Measurements from ENCODE around the gene LAMP1. TPM values are rescaled to one million over a fixed set of nuclear protein-coding genes. Genes with fewer than 3 reads are reported as not detected.

The LAMP1 gene
- total RNA-seq, 2 experiments from 2014 or later = 37.0 to 42.6 TPM

DNA sequence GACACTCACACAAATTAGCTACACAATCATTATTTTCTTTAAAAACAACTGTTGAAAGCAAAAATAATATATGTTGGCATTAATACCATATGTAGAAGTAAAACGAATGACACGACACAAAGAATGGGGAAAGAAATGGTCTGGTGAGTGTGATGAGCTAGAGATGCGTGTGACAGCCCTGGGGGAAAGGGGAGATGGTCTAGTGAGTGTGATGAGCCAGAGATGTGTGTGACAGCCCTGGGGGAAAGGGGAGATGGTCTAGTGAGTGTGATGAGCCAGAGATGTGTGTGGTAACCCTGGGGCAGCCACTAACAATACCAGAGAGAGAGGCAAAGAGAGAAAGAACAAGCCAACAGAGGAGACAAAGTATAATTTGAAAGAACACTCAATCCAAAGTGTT, 22.3 kb upstream of the LAMP1 start:
- Mint-ChIP-seq H3K36me3 (ENCODE audit: low read depth) (no peaks in the 10 kb centered on the region), H3K9me3 (no peaks in the 10 kb centered on the region), H3K4me1 (ENCODE audit: low read depth) (peaks cover 3% of the 10 kb centered on the region), H3K27me3 (peaks cover 1% of the 10 kb centered on the region), H3K27ac (no peak overlapping the region), H3K4me3 (no peak overlapping the region)
- TF ChIP-seq, protein P1, sequence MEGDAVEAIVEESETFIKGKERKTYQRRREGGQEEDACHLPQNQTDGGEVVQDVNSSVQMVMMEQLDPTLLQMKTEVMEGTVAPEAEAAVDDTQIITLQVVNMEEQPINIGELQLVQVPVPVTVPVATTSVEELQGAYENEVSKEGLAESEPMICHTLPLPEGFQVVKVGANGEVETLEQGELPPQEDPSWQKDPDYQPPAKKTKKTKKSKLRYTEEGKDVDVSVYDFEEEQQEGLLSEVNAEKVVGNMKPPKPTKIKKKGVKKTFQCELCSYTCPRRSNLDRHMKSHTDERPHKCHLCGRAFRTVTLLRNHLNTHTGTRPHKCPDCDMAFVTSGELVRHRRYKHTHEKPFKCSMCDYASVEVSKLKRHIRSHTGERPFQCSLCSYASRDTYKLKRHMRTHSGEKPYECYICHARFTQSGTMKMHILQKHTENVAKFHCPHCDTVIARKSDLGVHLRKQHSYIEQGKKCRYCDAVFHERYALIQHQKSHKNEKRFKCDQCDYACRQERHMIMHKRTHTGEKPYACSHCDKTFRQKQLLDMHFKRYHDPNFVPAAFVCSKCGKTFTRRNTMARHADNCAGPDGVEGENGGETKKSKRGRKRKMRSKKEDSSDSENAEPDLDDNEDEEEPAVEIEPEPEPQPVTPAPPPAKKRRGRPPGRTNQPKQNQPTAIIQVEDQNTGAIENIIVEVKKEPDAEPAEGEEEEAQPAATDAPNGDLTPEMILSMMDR (IDR thresholded peaks at IDR 0.05) = no peak
- CTCF ChIA-PET = interaction anchor here (0.7 kb wide), 1 partner anchor 119 kb away, joined by 3 read pairs; no protein-coding TSS in a partner anchor
- ATAC-seq (no peak), DNase-seq (no peak)
- intact Hi-C loops (cut with micrococcal nuclease) = loop anchor here (2.0 kb wide), 1 partner anchor 120 kb away; no protein-coding TSS in a partner anchor
- POLR2A ChIA-PET = no interaction called here

- Mint-ChIP-seq H3K4me3 (no peak overlapping the region), H3K9me3 (no peaks in the 10 kb centered on the region), H3K27ac (no peak overlapping the region), H3K27me3 (peaks cover 1% of the 10 kb centered on the region), H3K36me3 (ENCODE audit: low read depth) (no peaks in the 10 kb centered on the region), H3K4me1 (ENCODE audit: low read depth) (peaks cover 3% of the 10 kb centered on the region)
- peak; percentile 63 for DNase-seq
- ChIA-PET POLR2A (no interaction called here), CTCF (interaction anchor here (1.3 to 2.4 kb wide), 2 partner anchors 12 to 121 kb away, joined by 3 to 8 read pairs; no protein-coding TSS in a partner anchor)
- TF ChIP-seq, protein P1 (IDR thresholded peaks at IDR 0.05) = peak; percentile 60
- peak; percentile 83 for ATAC-seq
- intact Hi-C loops (cut with micrococcal nuclease) = loop anchor here (2.0 kb wide), 1 partner anchor 119 kb away; no protein-coding TSS in a partner anchor
Measured at GRCh38 chr13:113275387-113275786, 21.7 kb upstream of the LAMP1 start.

GRCh38 chr13:113280126-113280525, 16.9 kb upstream of the LAMP1 start:
- Mint-ChIP-seq H3K27me3 (peaks cover 1% of the 10 kb centered on the region), H3K9me3 (no peaks in the 10 kb centered on the region), H3K4me1 (ENCODE audit: low read depth) (peaks cover 3% of the 10 kb centered on the region), H3K27ac (no peak overlapping the region), H3K36me3 (ENCODE audit: low read depth) (no peaks in the 10 kb centered on the region), H3K4me3 (no peak overlapping the region)
- ChIA-PET CTCF (no interaction called here), POLR2A (no interaction called here)
- ATAC-seq (no peak), DNase-seq (no peak)
- TF ChIP-seq, protein P1 (IDR thresholded peaks at IDR 0.05) = no peak
- intact Hi-C loops (cut with micrococcal nuclease) = no loop called here

GRCh38 chr13:113283904-113284303, 13.1 kb upstream of the LAMP1 start:
- POLR2A ChIA-PET = no interaction called here

GRCh38 chr13:113288880-113289279, 8.2 kb upstream of the LAMP1 start:
- no peak for DNase-seq
- ChIA-PET CTCF (no interaction called here), POLR2A (interaction anchor here (1.2 kb wide), 1 partner anchor 9 kb away, joined by 5 read pairs; the partner anchor contains the start of gene LAMP1)
- H3K27me3 Mint-ChIP-seq = peaks cover 41% of the 10 kb centered on the region
- no peak for ATAC-seq
- H3K36me3 Mint-ChIP-seq (ENCODE audit: low read depth) = no peaks in the 10 kb centered on the region
- no peak overlapping the region for H3K27ac Mint-ChIP-seq
- no peaks in the 10 kb centered on the region for H3K9me3 Mint-ChIP-seq
- TF ChIP-seq, protein P1 (IDR thresholded peaks at IDR 0.05) = no peak
- H3K4me3 Mint-ChIP-seq = no peak overlapping the region
- intact Hi-C loops (cut with micrococcal nuclease) = no loop called here
- H3K4me1 Mint-ChIP-seq (ENCODE audit: low read depth) = peaks cover 12% of the 10 kb centered on the region

More at GRCh38 chr13:113283904-113284303, 13.1 kb upstream of the LAMP1 start:
- Mint-ChIP-seq H3K4me3 (no peak overlapping the region), H3K4me1 (ENCODE audit: low read depth) (no peaks in the 10 kb centered on the region), H3K27ac (no peak overlapping the region), H3K36me3 (ENCODE audit: low read depth) (no peaks in the 10 kb centered on the region), H3K27me3 (peaks cover 17% of the 10 kb centered on the region), H3K9me3 (no peaks in the 10 kb centered on the region)
- DNase-seq (no peak), ATAC-seq (no peak)
- intact Hi-C loops (cut with micrococcal nuclease) = no loop called here
- CTCF ChIA-PET = interaction anchor here (0.6 kb wide), 1 partner anchor 194 kb away, joined by 3 read pairs; no protein-coding TSS in a partner anchor
- TF ChIP-seq, protein P1 (IDR thresholded peaks at IDR 0.05) = no peak

All from activated CD8-positive, alpha-beta T cell treated with anti-CD3 and anti-CD28 coated beads for 36 hours (primary cell).